Hepatocyte (in vitro differentiated cells): Measurements from ENCODE around the gene PPP1R3C. TPM values are rescaled to one million over a fixed set of nuclear protein-coding genes. Genes with fewer than 3 reads are reported as not detected.
A peak's percentile ranks its signal among the peaks of the same experiment; 100 is the strongest.

Experiments used
- DNase-seq: peaks from one replicate; pipeline ENCODE4 v3.0.0-alpha.2; 2016; ENCODE audit warnings: low spot score
- H2AFZ ChIP-seq: fragments of 200-600 bp; sonication (generic); 2 replicates; pipeline ENCODE4 v1.6.0; 2016; ENCODE audit warnings: antibody characterized with exemption, mild to moderate bottlenecking
- H3K27ac ChIP-seq: fragments of 200-600 bp; sonication (generic); 2 replicates; pipeline ENCODE4 v1.5.1; 2016; ENCODE audit warnings: mild to moderate bottlenecking
- H3K27me3 ChIP-seq: fragments of 200-600 bp; sonication (generic); 2 replicates; pipeline ENCODE4 v1.6.1; 2016
- H3K36me3 ChIP-seq: fragments of 200-600 bp; sonication (generic); replicated peaks from 2 replicates; pipeline ENCODE4 v1.5.1; 2016; ENCODE audit warnings: low read depth; ENCODE audit not compliant: insufficient read depth
- H3K4me1 ChIP-seq: fragments of 200-600 bp; sonication (generic); 2 replicates; pipeline ENCODE4 v1.5.1; 2016; ENCODE audit warnings: mild to moderate bottlenecking, moderate library complexity; ENCODE audit not compliant: insufficient read depth
- H3K4me2 ChIP-seq: fragments of 200-600 bp; sonication (generic); 2 replicates; pipeline ENCODE4 v1.6.0; 2016
- H3K4me3 ChIP-seq: fragments of 200-600 bp; sonication (generic); 2 replicates; pipeline ENCODE4 v1.5.1; 2016; ENCODE audit warnings: mild to moderate bottlenecking
- H3K79me2 ChIP-seq: fragments of 200-600 bp; sonication (generic); 2 replicates; pipeline ENCODE4 v1.6.0; 2017; ENCODE audit warnings: mild to moderate bottlenecking
- H3K9me2 ChIP-seq: fragments of 200-600 bp; sonication (generic); replicated peaks from 2 replicates; pipeline ENCODE4 v1.6.0; 2017; ENCODE audit warnings: mild to moderate bottlenecking; ENCODE audit not compliant: insufficient read depth
- H3K9me3 ChIP-seq: fragments of 200-600 bp; sonication (generic); 2 replicates; pipeline ENCODE4 v1.5.1; 2016; ENCODE audit warnings: low read depth, mild to moderate bottlenecking
- H4K20me1 ChIP-seq: fragments of 200-600 bp; sonication (generic); 2 replicates; pipeline ENCODE4 v1.6.0; 2016; ENCODE audit warnings: mild to moderate bottlenecking; ENCODE audit not compliant: insufficient read depth, poor library complexity, severe bottlenecking
- EZH2 ChIP-seq: fragments of 200-600 bp; sonication (generic); IDR thresholded peaks from 2 replicates; pipeline ENCODE4 v1.6.1; 2016; ENCODE audit warnings: antibody characterized with exemption, mild to moderate bottlenecking, borderline replicate concordance
- EZH2phosphoT487 ChIP-seq: fragments of 200-600 bp; sonication (generic); IDR thresholded peaks from one replicate; pipeline ENCODE4 v1.6.1; 2018; ENCODE audit warnings: antibody characterized with exemption, mild to moderate bottlenecking, low read depth, moderate library complexity; ENCODE audit not compliant: unreplicated experiment, severe bottlenecking
- whole genome bisulfite sequencing: methylation state at CpG from one replicate; pipeline ENCODE4 v1.1.6; 2016; ENCODE audit warnings: low lambda C conversion rate; ENCODE audit errors: missing lambda C conversion rate; 5-methylcytosine and 5-hydroxymethylcytosine counted together
- polyA plus RNA-seq: library from polyadenylated mRNA; unstranded; fragments of >200 nt; fragmentation: Nextera tagmentation; extraction: Ambion mirVana; gene quantifications from 2 replicates; pipeline ENCODE4 v1.2.1, GENCODE V29; 2016
- total RNA-seq: library from RNA; depleted of rRNA; stranded (reverse); fragments of >200 nt; gene quantifications from 2 replicates; pipeline ENCODE4 v1.2.3, GENCODE V29; 2014
- TF ChIP-seq, protein P1 (sequence below): fragments of 200-600 bp; sonication (generic); IDR thresholded peaks from 2 replicates; pipeline ENCODE4 v1.5.1; 2016; ENCODE audit warnings: antibody characterized with exemption, mild to moderate bottlenecking; ENCODE audit not compliant: poor library complexity

Gene PPP1R3C
- total and polyA plus RNA-seq, 2 experiments from 2014 or later, result 20.2 to 45.0 TPM

DNA sequence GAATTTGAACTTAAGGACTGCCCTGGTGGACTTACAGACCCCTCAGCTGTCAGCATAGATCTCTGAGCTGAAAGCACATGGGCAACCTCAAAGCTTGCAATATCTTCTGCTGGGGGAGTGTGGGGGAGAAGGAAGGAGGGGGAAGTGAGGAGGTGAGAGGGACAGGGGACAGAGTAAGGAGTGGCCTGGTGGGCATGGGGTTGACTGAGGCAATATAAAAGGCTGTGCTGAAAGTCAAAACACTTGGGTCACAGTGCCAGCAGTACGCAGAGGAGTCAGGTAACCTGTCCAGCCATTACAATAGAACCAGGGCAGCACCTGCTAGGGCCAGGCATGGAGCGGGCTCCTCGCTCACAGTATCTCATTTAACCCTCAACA lies 43.2 kb downstream of the PPP1R3C start:
- no peaks in the 10 kb centered on the region for H3K79me2 ChIP-seq
- peak overlapping the region; percentile 91 for H3K27ac ChIP-seq
- WGBS, result 95% methylated on average over 3 of the region's 3 CpGs
- no peaks in the 10 kb centered on the region for H3K9me2 ChIP-seq
- no peaks in the 10 kb centered on the region for H3K27me3 ChIP-seq
- no peaks in the 10 kb centered on the region for H4K20me1 ChIP-seq
- DNase-seq, result no peak
- no peaks in the 10 kb centered on the region for H3K9me3 ChIP-seq
- no peaks in the 10 kb centered on the region for H3K36me3 ChIP-seq
- H3K4me3 ChIP-seq, result no peak overlapping the region
- no peak overlapping the region for H3K4me2 ChIP-seq
- no peak overlapping the region for H2AFZ ChIP-seq
- H3K4me1 ChIP-seq, result peaks cover 58% of the 10 kb centered on the region
- no peak for TF ChIP-seq EZH2
- TF ChIP-seq, protein P1, sequence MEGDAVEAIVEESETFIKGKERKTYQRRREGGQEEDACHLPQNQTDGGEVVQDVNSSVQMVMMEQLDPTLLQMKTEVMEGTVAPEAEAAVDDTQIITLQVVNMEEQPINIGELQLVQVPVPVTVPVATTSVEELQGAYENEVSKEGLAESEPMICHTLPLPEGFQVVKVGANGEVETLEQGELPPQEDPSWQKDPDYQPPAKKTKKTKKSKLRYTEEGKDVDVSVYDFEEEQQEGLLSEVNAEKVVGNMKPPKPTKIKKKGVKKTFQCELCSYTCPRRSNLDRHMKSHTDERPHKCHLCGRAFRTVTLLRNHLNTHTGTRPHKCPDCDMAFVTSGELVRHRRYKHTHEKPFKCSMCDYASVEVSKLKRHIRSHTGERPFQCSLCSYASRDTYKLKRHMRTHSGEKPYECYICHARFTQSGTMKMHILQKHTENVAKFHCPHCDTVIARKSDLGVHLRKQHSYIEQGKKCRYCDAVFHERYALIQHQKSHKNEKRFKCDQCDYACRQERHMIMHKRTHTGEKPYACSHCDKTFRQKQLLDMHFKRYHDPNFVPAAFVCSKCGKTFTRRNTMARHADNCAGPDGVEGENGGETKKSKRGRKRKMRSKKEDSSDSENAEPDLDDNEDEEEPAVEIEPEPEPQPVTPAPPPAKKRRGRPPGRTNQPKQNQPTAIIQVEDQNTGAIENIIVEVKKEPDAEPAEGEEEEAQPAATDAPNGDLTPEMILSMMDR, result no peak

DNA sequence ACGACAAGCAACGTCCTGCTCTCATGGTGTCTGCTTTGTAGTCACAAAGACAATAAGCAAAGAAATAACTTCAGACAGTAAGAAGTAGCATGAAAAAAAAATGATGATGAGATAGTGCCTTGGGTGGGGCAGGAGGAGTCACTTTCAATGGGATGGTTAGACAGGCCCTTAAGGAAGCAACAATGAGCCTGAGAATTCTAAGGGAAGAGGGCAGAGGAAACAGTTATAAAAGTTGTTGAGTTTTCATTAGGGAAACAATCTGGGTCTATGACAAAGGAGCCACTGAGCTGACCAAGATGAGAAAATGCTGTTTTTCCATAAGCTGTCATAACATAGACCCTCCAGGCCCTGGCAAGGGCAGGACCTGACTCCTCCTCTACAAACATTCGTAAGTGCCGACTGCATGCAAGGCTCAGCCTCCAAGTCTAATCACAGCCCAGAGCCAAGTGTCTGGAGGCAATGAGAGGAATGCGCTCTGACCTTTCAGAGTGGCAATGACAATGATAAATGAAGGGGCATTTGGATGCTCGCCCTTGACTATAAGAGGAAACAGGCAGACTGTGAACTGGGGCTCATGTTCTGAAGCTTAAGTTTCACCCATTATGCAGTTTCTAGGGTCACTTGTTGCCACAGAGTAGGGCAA lies 43.7 kb downstream of the PPP1R3C start:
- peak overlapping the region; percentile 91 for H3K27ac ChIP-seq
- no peaks in the 10 kb centered on the region for H3K79me2 ChIP-seq
- no peak overlapping the region for H2AFZ ChIP-seq
- no peaks in the 10 kb centered on the region for H4K20me1 ChIP-seq
- no peak for TF ChIP-seq EZH2
- TF ChIP-seq EZH2phosphoT487, result no peak
- TF ChIP-seq, protein P1, result no peak
- no peaks in the 10 kb centered on the region for H3K27me3 ChIP-seq
- H3K4me1 ChIP-seq, result peaks cover 58% of the 10 kb centered on the region
- no peak overlapping the region for H3K4me3 ChIP-seq
- no peak overlapping the region for H3K4me2 ChIP-seq
- WGBS, result 75% methylated on average over 6 of the region's 6 CpGs
- no peaks in the 10 kb centered on the region for H3K9me3 ChIP-seq
- H3K9me2 ChIP-seq, result no peaks in the 10 kb centered on the region
- H3K36me3 ChIP-seq, result no peaks in the 10 kb centered on the region
- no peak for DNase-seq

- WGBS, result 55% methylated on average over 9 of the region's 9 CpGs
- no peaks in the 10 kb centered on the region for H3K27me3 ChIP-seq
- no peak overlapping the region for H2AFZ ChIP-seq
- no peaks in the 10 kb centered on the region for H3K36me3 ChIP-seq
- H3K9me3 ChIP-seq, result no peaks in the 10 kb centered on the region
- peak; percentile 42 for DNase-seq
- TF ChIP-seq EZH2phosphoT487, result no peak
- TF ChIP-seq EZH2, result no peak
- TF ChIP-seq, protein P1, result no peak
- H3K27ac ChIP-seq, result peak overlapping the region; percentile 91
- peaks cover 51% of the 10 kb centered on the region for H3K4me1 ChIP-seq
- no peaks in the 10 kb centered on the region for H3K79me2 ChIP-seq
- H4K20me1 ChIP-seq, result no peaks in the 10 kb centered on the region
- H3K4me2 ChIP-seq, result peak overlapping the region; percentile 10
- H3K4me3 ChIP-seq, result no peak overlapping the region
- no peaks in the 10 kb centered on the region for H3K9me2 ChIP-seq
These were observed 44.9 kb downstream of the PPP1R3C start for GRCh38 chr10:91587710-91588638.
